Astrocyte of the spinal cord (primary cell): ENCODE data around the gene ERN1.

ENCODE experiments used
- DNase-seq: peaks from one replicate; pipeline ENCODE4 v3.0.0; 2011; ENCODE audit warnings: low read depth, low spot score
- H3K4me3 ChIP-seq: 2 replicates; pipeline ENCODE4 v1.5.1; 2011; ENCODE audit warnings: low read depth, mild to moderate bottlenecking, low read length, moderate library complexity
- CTCF ChIP-seq: IDR thresholded peaks from 2 replicates; pipeline ENCODE4 v1.5.1; 2012; ENCODE audit warnings: low read depth, mild to moderate bottlenecking, low read length, inconsistent platforms
- in situ Hi-C: cut with HindIII; loops from 2 replicates; pipeline ENCODE4 v1.10.0; 2017; ENCODE audit warnings: low sequenced_read_pairs

ERN1 gene

GRCh38 chr17:64016974-64017373 lies 113.0 kb downstream of the ERN1 start:
- no peak for TF ChIP-seq CTCF
- no peak for DNase-seq
- H3K4me3 ChIP-seq: no peak overlapping the region
- in situ Hi-C loops: no loop called here

- no peak for DNase-seq
- no peak for TF ChIP-seq CTCF
- in situ Hi-C loops: no loop called here
- no peak overlapping the region for H3K4me3 ChIP-seq
These were observed 113.6 kb downstream of the ERN1 start for GRCh38 chr17:64016231-64016784.

- DNase-seq: no peak
- H3K4me3 ChIP-seq: no peak overlapping the region
- in situ Hi-C loops: no loop called here
- no peak for TF ChIP-seq CTCF
These were observed 114.5 kb downstream of the ERN1 start for GRCh38 chr17:64015447-64015846.

- in situ Hi-C loops: no loop called here
- no peak for DNase-seq
- H3K4me3 ChIP-seq: no peak overlapping the region
- TF ChIP-seq CTCF: no peak
These were observed 120.2 kb downstream of the ERN1 start for GRCh38 chr17:64009571-64010402.

GRCh38 chr17:64008830-64009229 lies 121.1 kb downstream of the ERN1 start:
- DNase-seq: no peak
- H3K4me3 ChIP-seq: no peak overlapping the region
- in situ Hi-C loops: no loop called here
- TF ChIP-seq CTCF: no peak

GRCh38 chr17:64008346-64008745 lies 121.6 kb downstream of the ERN1 start:
- no peak for TF ChIP-seq CTCF
- H3K4me3 ChIP-seq: no peak overlapping the region
- DNase-seq: no peak
- in situ Hi-C loops: no loop called here
